Measurements from ENCODE around the gene ACOT7.

The ACOT7 gene

DNA sequence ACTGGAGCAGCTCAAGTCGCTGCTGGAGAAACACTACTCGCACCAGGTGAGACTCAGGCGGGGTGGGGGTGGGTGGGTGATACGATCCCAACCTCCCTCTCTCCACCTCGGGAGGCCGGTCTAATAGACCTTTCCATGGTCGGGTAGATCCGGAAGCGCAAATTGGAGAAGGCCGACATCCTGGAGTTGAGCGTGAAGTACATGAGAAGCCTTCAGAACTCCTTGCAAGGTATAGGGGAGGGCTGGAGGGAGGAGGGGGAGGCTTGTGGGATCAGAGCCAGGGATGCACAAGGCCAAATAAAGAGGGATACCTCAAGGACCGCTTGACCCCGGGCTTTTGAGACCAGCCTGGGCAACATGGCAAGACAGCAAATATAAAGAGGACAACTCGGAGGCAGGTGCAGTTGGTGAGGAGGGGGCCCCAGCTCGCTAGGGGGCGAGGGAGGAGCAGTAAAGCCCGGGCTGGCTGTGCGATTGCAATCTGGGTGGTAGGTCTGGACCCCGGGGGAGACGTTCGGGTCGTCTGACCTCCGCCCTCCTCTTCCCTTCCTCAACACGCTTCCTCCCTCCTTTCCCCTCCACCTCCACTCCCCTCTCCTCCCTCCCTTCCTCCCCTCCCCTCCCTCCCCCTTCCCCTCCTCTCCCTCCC lies 149.0 kb downstream of the ACOT7 start:
- no peak for DNase-seq (ENCODE audit: extremely low read depth, low read depth)
- TF ChIP-seq, protein P1, sequence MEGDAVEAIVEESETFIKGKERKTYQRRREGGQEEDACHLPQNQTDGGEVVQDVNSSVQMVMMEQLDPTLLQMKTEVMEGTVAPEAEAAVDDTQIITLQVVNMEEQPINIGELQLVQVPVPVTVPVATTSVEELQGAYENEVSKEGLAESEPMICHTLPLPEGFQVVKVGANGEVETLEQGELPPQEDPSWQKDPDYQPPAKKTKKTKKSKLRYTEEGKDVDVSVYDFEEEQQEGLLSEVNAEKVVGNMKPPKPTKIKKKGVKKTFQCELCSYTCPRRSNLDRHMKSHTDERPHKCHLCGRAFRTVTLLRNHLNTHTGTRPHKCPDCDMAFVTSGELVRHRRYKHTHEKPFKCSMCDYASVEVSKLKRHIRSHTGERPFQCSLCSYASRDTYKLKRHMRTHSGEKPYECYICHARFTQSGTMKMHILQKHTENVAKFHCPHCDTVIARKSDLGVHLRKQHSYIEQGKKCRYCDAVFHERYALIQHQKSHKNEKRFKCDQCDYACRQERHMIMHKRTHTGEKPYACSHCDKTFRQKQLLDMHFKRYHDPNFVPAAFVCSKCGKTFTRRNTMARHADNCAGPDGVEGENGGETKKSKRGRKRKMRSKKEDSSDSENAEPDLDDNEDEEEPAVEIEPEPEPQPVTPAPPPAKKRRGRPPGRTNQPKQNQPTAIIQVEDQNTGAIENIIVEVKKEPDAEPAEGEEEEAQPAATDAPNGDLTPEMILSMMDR (IDR thresholded peaks at IDR 0.05; ENCODE audit: low read depth, low read length), result no peak

DNA sequence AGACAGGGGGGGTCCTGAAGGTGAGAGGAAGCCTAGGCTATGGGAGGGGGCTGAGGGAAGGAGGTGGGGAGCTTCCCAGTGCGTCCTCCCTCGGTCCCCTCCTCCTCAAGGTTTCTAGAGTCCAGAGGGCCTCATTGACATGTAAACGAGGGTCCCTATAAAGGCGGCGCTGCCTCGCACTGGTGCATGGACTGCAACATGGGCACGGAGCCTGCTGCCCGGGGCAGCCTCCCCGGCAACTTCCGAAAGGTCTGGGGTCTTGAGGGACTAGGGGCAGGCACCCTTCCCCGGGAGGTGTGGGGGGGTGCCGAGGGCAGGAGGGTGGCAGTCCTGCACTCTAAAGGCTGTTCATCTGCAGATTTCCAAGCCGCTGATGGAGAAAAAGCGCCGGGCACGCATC lies 149.6 kb downstream of the ACOT7 start, which contains the start of gene HES3:
Gene HES3 (plus strand): TSS at position 187 of the 400 bp plus-strand sequence. CDS start 187 bp downstream, at position 374.
- no peak for DNase-seq (ENCODE audit: extremely low read depth, low read depth)
- TF ChIP-seq, protein P1 (IDR thresholded peaks at IDR 0.05; ENCODE audit: low read depth, low read length), result no peak

DNA sequence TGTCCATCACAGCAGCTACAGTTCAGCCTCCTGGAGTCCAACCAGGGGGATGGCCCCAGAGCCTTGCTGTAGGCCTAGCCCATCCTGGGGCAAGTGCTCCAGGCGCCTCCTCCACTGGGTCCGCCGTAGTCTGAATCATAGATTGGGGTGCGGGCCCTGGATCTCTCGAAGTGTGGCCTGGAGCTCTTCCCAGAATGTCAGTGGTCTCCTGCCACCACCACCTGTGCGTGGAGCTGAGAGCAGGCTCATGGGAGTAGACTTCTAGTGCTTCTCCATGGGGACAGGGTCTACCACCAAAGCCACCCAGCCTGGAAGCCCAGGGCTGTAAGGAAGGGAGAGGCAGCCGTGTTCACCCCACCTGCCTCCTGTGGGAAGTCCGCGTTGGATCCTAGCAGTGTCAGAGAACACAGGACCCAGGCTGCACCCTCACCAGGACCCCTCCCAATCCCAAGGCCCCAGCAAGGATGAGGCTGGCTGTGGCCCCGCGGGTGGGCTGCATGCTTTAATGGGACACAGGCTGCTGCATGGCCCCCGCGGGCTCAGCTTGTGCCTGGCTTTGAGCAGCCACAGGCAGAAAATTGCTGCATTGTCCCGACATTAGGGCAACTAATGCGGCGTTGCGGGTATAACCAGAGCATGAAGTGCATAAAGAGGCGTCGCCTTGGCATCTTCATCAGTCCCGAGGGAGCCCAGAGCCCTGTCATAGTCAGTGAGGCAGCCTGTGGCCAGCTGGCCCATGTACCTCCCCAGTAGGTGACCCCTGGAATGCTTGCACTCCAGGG lies 150.3 kb downstream of the ACOT7 start:
- TF ChIP-seq, protein P1 (IDR thresholded peaks at IDR 0.05; ENCODE audit: low read depth, low read length), result no peak
- DNase-seq (ENCODE audit: extremely low read depth, low read depth), result no peak

DNA sequence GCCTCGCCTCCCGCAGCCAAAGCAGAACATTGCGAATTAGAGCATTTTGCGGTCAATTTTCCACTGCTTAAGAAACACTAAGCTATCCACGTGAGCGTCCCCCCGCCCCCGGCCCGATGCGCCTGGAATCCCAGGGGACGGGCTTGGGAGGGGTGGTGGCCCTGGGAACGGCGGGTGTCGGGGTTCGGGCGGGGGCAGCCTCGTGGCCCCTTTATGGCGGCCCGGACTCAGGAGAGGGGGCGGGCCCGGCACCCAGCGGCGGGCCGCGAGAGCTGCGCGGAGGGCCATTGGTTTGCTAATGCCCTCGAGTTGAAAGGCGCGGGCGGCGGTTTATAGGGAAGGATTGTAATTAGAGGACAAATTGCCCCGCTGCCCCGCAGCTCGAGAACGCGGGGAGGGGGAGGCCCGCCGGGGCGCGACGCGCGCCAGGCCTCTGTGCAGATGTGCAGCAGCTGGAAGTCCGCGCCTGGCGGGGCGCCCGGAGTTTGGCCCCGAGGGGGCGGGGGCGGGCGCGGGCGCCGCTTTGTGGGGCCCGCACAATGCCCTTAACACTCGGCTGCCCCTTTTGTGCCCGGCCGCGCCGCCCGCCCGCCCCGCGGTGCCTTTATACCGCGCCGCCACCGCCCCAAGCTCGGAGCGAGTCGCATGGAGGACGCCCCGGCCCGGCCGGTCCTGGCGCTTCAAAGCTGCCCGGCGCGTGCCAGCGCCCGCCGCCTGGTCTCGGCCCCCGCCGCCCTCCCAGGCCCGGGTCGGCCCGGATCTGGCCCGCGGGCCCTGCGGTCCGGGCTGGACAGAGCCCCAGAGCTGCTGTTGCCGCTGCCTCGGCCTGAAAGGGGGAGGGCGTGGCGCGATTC lies 151.5 kb downstream of the ACOT7 start:
- no peak for DNase-seq (ENCODE audit: extremely low read depth, low read depth)
- TF ChIP-seq, protein P1 (IDR thresholded peaks at IDR 0.05; ENCODE audit: low read depth, low read length), result no peak

DNA sequence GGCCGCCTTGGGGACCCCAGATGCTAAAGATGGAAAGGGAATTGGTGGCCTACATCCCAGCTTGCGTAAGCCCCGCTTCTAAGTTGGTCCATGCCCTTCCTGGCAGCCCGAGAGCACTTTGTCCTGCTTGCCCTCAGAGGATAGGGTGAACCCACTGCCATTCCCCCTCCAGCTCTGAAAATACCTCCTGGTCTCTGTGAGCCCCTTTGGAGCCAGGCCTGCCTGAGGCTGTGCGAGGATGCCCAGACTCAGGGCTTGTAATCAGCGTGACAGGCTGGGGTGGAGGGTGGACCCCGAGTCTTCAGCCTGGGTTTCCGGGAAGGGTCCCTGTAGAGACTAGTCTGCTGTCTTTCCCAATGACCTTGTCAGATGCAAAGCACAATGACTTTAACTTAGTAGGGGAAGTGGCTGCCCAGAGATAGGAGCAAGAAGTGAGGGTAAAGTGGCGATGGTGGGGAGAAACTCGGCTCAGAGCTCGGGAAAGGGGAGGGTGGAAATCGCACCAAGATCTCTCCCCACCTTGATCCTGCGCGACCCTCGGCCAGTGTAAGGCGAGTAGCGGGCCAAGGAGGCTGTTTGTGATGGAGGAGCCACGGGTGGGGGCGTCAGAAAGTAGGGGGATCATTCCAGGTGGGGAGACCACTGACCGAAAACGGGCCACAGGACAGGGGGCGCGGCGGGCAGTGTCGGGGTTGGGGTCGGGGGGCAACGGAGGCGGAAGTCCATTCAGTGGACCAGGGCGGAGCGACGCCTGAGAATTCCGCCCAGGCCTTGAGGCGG lies 152.3 kb downstream of the ACOT7 start:
- DNase-seq (ENCODE audit: extremely low read depth, low read depth), result no peak
- TF ChIP-seq, protein P1 (IDR thresholded peaks at IDR 0.05; ENCODE audit: low read depth, low read length), result no peak

DNA sequence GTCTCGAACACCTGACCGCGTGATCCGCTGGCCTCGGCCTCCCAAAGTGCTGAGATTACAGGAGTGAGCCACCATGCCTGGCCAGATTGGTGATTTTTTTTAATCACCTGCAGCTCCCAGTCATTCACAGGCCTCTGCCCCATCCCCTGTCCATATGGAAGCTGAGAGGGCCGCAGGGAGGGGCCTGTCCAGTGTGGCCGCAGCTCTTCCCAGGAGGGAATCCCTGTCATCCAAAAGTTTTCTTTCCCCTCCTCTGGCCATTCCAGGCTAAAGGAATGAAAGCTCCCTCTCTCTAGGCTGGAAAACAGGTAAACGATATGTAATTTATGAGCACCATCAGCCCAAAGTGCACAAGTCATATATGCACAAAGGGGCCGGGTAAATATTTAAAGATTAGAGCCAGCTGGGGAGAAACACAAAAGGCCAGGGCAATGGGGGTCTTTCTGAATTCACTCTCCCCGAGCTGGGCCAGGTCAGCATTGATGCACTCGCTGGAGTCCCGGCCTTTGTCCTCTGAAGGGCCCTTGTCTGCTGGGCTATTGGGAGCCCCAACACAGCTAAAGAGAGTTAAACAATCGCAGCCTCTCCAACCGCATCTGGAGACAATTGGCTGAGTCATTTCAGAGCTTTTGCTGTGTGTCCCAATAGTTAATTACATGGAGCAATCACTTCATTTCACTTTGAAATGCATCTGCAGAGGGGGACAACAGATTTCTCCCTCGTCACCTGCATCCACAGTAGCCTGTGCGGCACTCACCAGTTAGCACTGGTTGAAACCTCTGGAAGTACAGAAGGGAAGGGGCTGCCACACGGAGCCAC lies 153.4 kb downstream of the ACOT7 start:
- DNase-seq (ENCODE audit: extremely low read depth, low read depth), result no peak
- TF ChIP-seq, protein P1 (IDR thresholded peaks at IDR 0.05; ENCODE audit: low read depth, low read length), result no peak
